ES-I3 (cell line): Measurements from ENCODE around the gene PALMD.

Experiments used
- H3K36me3 ChIP-seq: 2 replicates; pipeline ENCODE4 v1.6.1; 2013; ENCODE audit warnings: mild to moderate bottlenecking, low read length, control low read depth, moderate library complexity; ENCODE audit not compliant: insufficient read depth
- H3K4me1 ChIP-seq: 2 replicates; pipeline ENCODE4 v1.6.1; 2013; ENCODE audit warnings: mild to moderate bottlenecking, control low read depth, low read length; ENCODE audit not compliant: insufficient read depth
- H3K9ac ChIP-seq: 2 replicates; pipeline ENCODE4 v1.6.1; 2013; ENCODE audit warnings: low read depth, mild to moderate bottlenecking, low read length, moderate library complexity
- H3K9me3 ChIP-seq: 2 replicates; pipeline ENCODE4 v1.6.1; 2013; ENCODE audit warnings: mild to moderate bottlenecking, low read length, moderate library complexity; ENCODE audit not compliant: control insufficient read depth, insufficient read depth

The PALMD gene

DNA sequence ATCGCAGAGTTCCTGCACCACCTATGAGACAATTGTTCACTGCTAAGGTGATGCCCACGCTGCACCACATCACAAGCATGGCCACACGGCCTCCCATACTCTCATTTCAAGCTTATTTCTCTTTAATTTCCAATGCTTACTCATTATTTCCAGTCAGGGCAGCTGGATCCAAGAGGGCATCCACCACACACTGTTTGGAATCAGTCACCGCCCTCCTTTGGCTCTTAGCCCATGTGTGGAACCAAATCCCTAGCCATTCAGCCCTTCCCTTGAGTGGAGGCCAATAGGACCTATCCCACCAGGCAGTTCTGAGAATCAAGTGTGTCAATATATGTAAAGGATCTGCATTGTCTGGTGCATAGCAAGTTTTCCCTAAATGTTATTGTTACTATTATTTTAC is 26.3 kb upstream of the PALMD start:
- Histone ChIP-seq H3K4me1 (peaks cover 3% of the 10 kb centered on the region; the same call in 1 of the 2 replicates), H3K36me3 (no peaks in the 10 kb centered on the region), H3K9me3 (no peaks in the 10 kb centered on the region), H3K9ac (no peak overlapping the region)

DNA sequence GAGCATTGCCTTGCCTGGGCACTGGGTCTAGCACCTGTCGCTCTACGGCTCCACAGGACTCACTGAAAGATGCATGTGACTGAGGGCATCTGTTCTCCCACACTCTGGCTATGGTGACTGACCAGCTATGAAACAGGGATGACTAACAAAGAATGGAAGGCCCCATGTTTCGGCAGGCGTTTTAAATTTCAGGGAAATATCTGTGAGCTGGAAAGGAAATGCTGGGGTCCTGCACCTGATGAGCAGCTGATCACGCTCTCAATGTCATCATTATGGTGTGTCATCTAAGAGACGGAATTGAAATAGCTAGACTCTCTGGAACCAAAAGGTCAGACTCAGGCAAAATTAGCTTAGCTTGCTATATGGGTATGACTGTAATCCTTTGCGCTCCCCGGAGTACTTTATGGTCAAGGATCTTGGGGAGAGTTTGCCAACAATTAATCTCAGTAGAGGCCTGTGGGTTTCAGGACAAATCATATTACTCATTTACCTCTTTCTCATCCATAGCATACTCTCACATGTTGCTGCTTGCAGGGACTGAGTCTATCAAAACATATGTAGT is 24.5 kb upstream of the PALMD start:
- Histone ChIP-seq H3K36me3 (no peaks in the 10 kb centered on the region), H3K9me3 (no peaks in the 10 kb centered on the region), H3K4me1 (peaks cover 3% of the 10 kb centered on the region; the same call in 1 of the 2 replicates), H3K9ac (no peak overlapping the region)

DNA sequence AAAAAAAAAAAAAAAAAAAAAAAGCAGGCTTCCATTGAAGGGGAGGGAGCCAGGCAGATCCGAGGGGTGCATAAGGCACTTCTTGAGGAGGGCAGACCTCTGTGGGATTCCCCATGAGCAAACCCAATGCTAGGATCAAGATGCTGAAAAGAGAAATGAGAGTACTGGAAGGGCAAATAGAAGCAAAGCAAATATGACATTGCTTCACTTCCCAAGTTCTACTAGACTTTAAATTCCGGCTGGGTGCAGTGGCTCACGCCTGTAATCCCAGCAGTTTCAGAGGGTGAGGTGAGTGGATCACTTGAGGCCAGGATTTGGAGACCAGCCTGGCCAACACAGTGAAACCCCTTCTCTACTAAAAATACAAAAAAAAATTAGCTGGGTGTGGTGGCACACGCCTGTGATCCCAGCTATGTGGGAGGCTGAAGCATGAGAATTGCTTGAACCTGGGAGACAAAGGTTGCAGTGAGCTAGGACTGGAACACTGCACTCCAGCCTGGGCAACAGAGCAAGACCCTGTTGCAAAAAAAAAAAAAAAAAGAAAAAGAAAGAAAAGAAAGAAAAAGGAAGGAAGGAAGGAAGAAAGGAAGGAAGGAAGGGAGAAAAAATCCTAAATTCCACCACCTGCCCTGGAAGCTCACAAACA is 23.1 kb upstream of the PALMD start:
- peaks cover 3% of the 10 kb centered on the region; the same call in 1 of the 2 replicates for H3K4me1 ChIP-seq
- H3K36me3 ChIP-seq: no peaks in the 10 kb centered on the region
- no peak overlapping the region for H3K9ac ChIP-seq
- H3K9me3 ChIP-seq: no peaks in the 10 kb centered on the region

DNA sequence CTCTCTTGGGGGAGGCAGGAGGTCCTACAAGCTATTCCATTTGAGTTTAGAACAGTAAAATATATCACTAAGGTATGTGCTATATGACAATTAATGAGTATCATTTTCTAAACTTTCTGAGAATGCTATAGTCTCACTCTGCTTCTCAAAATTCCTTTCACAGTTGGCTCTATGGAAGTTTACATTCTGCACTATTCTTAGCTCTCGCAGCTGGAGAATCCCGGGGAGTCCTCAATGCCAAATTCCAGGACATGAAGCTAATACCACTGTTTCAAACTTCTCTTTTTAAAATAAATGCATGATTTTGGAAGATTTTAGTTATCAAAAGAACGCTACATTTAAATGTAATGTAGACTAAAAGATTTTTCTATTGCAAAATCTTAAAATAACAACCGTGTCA is 22.4 kb upstream of the PALMD start:
- peaks cover 3% of the 10 kb centered on the region; the same call in 1 of the 2 replicates for H3K4me1 ChIP-seq
- no peaks in the 10 kb centered on the region for H3K9me3 ChIP-seq
- no peak overlapping the region for H3K9ac ChIP-seq
- H3K36me3 ChIP-seq: no peaks in the 10 kb centered on the region

DNA sequence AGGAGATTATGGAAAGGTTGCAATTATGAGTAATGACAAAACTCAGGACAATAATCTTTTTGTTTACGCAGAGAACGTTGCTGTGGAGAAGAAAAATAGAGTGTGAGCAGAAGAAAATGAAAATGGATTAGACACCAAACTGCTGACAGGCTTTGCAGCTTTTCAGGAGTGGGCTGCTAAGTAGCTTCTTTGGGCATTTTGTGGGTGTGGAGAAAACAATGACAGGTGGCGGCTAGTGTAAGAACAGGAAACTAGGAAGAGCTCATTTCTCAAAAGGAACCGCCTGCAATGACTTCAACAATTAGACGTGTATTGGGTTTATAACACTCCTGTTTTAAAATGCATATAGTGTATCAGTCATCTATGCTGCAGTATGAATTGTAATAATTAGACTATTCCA is 18.3 kb upstream of the PALMD start:
- Histone ChIP-seq H3K4me1 (no peaks in the 10 kb centered on the region), H3K36me3 (no peaks in the 10 kb centered on the region), H3K9ac (no peak overlapping the region), H3K9me3 (no peaks in the 10 kb centered on the region)

DNA sequence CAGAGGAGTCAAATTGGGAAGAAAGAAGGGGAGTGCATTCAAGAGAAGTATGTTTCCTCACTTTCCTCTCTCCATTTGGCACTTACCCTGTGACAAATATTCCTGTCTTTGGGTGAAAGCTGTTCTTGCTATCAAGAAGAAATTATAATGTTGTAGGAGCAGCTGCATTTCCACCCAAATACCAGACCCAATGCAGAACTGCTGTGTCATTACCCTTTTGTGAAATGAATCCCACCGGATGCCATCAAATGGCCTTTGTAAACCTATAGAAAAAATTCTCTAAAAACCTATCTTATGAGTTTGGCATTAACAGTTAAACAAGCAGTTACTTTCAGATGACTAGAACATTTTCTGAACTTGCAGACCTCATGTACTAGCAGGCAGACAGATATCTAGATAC is 16.7 kb upstream of the PALMD start:
- no peaks in the 10 kb centered on the region for H3K4me1 ChIP-seq
- H3K36me3 ChIP-seq: no peaks in the 10 kb centered on the region
- H3K9ac ChIP-seq: no peak overlapping the region

DNA sequence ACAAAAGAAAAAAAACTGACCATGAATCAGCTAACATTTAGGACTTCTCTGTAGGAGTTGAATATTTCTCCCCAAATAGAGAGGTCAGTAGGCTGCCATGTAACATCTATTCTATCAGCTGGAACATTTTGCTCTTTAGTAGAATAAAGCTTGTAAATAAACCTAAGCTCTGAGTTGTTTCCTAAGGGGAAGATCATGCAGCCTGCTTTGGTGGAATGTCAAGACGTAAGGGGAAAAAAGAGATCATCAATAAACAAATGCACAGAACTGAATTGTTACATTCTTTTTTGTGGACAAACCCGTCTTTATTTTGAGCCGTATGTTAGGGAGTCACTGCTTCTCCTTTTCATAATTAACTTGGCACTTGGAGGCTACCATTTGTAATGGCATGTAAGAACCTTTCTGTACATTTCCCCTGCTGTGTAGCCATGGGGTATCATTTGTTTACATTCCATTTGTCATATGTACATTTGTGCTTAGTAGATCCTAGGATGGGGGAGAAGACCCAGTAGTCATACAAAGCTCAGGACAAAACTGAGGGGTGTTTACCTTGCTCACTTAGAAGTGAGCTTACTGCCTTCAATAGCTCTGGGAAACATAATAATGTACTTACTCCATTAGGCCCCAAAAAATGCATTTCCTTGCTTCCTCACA is 10.8 kb upstream of the PALMD start:
- Histone ChIP-seq H3K36me3 (no peaks in the 10 kb centered on the region), H3K9me3 (no peaks in the 10 kb centered on the region), H3K9ac (no peak overlapping the region), H3K4me1 (no peaks in the 10 kb centered on the region)

More for the DNA sequence above, 16.7 kb upstream of the PALMD start:
- no peaks in the 10 kb centered on the region for H3K9me3 ChIP-seq

DNA sequence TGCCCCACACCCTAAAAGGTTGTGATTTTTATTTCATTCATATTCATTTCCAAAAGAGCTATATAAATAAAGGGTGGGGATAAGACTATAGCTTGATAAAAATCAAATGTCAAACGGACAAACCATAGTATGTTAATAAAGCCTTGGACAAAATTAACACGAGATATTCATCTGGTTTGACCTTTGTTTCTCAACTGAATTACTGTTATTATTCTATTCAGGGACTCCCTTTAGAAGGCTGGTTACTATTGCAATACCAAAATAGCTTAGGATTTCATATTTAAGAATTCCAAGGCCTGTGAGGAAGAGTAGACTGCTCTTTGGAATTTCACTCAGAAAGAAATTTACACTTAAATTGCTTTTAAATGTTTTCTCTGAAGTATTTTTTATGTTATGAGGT is 10.2 kb upstream of the PALMD start:
- Histone ChIP-seq H3K9ac (no peak overlapping the region), H3K9me3 (no peaks in the 10 kb centered on the region), H3K36me3 (no peaks in the 10 kb centered on the region), H3K4me1 (no peaks in the 10 kb centered on the region)

DNA sequence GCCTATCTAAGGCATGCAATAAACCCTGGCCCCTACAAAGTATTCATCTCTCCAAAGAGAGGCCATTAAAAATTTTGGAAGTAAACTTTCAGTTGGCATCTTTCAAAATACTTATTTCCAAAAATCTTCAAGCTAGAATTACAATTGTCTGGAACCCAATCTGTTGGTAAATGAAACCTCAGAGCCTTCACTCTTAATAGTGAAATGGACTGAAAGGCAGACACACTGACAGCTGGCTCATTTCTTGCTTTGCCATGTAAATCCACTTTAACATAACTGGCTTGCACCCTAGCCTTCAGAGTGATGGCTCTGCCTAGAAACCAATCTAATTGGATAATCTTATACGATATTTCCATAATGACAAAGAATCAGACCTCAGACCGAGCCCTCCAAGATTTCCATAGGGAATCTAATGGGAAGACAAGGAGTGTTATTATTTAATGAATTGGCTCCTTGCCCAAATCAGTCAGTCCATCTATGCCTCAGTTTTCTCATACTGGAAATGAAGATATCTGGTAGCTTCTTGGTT is 9.2 kb upstream of the PALMD start:
- Histone ChIP-seq H3K9me3 (no peaks in the 10 kb centered on the region), H3K36me3 (no peaks in the 10 kb centered on the region), H3K4me1 (no peaks in the 10 kb centered on the region), H3K9ac (no peak overlapping the region)

DNA sequence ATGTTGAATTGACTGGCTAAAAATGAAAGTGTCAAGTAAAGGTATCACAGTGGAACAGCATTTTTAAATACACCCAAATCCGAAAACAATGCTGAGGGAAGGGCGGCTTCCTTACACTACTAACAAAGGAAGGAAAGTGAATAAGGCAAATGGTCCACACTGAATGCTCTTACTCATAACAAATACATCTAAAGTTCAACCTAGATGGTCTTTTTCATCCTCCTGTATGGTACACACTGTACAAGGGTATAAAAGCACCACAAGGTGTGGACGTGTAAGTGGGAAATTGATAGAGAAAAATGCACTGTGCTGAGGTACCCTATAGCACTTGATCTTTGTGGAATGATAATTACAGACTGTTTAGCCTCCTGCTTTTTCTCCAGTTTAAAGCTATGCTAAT is 7.1 kb upstream of the PALMD start:
- Histone ChIP-seq H3K36me3 (no peaks in the 10 kb centered on the region), H3K9ac (no peak overlapping the region), H3K9me3 (no peaks in the 10 kb centered on the region), H3K4me1 (no peaks in the 10 kb centered on the region)

DNA sequence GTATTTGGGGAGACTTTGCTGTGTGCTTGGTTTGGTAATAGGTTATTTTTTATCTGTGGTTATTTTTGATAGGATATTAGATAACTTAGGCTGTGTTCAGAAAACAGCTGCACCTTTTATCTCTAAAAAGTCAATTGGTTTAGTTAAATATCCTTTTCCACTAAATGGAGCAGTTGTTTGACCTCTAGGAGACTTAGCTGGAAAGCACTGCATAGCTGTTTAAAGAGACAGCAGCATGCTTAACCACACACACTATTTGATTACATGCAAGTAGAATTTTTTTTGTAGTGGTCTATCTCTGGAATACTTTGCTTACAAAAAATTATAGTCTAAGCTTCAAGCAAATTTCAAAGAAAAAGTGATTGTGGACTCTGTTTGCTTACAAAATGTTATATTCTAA is 6.5 kb upstream of the PALMD start:
- Histone ChIP-seq H3K4me1 (no peaks in the 10 kb centered on the region), H3K9me3 (no peaks in the 10 kb centered on the region), H3K36me3 (no peaks in the 10 kb centered on the region), H3K9ac (no peak overlapping the region)

DNA sequence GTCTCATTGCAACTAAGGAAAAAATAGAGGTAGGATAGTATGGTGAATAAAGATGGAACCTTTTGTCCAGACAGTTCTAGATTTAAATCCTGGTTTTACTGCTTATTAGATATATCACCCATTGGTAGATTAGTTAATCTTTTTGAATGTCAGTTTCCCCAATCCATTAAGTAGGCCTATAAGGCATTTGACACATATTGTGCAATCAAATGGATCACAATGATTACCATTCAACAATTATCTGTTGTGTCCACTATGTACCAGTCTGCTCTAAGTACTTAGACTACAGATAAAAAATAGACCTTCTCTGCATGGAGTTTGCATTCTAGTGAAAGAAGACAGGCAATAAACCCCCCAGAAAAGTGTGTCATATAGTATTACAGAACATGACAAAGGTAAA is 6.0 kb upstream of the PALMD start:
- H3K36me3 ChIP-seq: no peaks in the 10 kb centered on the region
- H3K4me1 ChIP-seq: no peaks in the 10 kb centered on the region

DNA sequence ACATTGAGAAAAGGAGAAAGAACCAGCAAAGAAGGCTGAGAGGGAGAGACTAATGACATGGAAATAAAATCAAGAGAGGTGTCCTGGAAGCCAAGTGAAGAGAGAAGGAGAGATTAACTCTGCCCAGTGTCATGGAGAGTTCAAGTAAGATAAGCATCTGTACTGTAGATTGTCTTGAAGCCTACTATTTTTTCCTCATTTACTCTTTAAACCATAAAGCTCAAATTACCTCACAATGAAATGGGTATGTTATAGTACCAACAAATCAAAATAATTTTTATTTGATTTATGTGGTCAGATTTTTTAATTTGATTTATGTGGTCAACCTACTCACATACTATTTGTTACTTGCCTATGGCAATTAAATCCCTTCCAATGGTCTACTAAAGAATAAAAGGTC is 5.2 kb upstream of the PALMD start:
- Histone ChIP-seq H3K36me3 (no peaks in the 10 kb centered on the region), H3K9me3 (no peaks in the 10 kb centered on the region), H3K4me1 (peaks cover under 1% of the 10 kb centered on the region), H3K9ac (no peak overlapping the region)

More for the DNA sequence above, 6.0 kb upstream of the PALMD start:
- no peak overlapping the region for H3K9ac ChIP-seq
- H3K9me3 ChIP-seq: no peaks in the 10 kb centered on the region

DNA sequence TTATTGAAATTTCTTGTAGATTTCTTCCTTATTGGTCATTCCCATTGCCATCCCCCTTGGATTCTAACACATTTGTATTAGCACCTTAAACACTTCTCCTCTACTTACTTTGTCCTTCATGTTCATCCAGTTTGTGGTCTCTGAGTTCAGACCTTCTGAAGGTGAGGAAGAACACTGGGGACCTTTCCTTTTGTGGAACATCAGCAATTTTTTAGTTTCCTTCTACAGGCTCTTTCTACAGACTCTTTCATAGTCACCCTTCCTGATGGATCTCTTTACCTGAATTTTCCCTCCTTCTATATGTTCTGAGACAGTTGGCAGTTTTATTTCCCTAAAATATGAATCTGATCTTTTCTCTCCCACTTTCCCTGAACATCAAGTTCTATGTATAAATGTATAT is 4.4 kb upstream of the PALMD start:
- Histone ChIP-seq H3K9ac (no peak overlapping the region), H3K4me1 (peaks cover 10% of the 10 kb centered on the region), H3K9me3 (no peaks in the 10 kb centered on the region), H3K36me3 (no peaks in the 10 kb centered on the region)

DNA sequence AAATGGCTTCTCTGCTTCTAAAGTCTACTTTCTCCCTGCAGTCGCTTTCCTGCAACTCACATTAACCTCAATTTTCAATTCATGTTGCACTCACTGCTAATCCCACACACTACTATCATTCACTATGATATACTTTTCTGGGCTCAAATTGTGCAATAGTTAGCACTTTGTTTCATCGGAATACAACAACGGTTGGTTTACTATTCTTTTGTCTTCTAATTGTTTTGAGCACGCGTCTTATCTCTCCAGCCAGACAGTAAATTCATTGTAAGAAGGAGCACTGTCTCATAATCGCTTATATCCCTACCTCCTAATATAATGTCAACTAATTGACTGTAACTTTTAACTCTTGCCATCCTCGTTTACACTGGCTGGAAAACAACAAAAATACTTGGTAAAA is 3.9 kb upstream of the PALMD start:
- H3K36me3 ChIP-seq: no peaks in the 10 kb centered on the region
- no peaks in the 10 kb centered on the region for H3K9me3 ChIP-seq
- peaks cover 10% of the 10 kb centered on the region for H3K4me1 ChIP-seq
- no peak overlapping the region for H3K9ac ChIP-seq
